Suppressor macrophage treated with lipopolysaccharide for 1 hour (primary cell): ENCODE results near the gene DNAI1.
A peak's percentile ranks its signal among the peaks of the same experiment; 100 is the strongest.
"Not testable (repeated sequence)": the region's sequence is repeated elsewhere in the genome, so short reads cannot be mapped to it uniquely, and the experiment has no call there.

Source experiments
- DNase-seq, 3 donors: peaks; one replicate each; pipeline ENCODE4 v3.0.0-alpha.2; 2020 to 2022

DNAI1 gene

DNA sequence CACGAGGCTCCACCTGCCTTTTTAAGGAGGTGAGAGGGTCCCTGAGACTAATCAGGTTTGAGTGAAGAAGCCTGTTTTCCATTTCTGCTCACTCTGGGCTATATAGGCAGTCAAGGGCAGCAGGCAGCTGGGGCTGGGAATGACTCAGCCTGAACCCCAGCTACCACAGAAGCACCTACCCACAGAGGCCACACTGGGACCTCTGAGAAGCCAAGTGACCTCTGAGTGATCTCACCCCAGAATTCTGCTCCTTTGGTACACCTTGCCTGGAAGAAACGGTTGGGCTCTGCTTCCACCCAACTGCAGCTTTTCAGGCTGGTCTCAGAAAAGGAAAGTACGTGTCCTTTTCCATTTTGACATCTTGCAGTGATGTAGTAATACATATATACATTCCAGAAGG, 7.1 kb upstream of the DNAI1 start:
- peak in 1 of 3 donors; percentile 15 for DNase-seq

DNA sequence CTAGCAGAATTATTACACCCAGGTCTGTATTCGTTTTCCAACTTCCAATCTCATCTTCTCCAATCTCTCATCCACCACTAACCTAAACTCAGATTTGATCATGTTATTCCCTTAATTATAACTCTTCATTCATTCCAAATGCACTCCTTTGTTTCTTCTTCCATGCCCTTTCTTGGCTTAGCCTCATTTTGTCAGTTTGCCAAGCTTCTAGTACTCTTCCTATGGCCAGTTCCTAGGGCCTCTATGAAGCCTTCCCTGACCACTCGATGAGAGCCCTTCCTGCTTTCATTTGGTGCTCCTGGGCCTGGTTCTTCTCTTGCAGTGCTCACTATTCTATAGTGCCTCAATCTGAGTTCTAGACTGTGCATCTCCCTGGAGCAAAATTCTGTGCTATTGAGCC, 6.0 kb upstream of the DNAI1 start:
- no peak for DNase-seq

DNA sequence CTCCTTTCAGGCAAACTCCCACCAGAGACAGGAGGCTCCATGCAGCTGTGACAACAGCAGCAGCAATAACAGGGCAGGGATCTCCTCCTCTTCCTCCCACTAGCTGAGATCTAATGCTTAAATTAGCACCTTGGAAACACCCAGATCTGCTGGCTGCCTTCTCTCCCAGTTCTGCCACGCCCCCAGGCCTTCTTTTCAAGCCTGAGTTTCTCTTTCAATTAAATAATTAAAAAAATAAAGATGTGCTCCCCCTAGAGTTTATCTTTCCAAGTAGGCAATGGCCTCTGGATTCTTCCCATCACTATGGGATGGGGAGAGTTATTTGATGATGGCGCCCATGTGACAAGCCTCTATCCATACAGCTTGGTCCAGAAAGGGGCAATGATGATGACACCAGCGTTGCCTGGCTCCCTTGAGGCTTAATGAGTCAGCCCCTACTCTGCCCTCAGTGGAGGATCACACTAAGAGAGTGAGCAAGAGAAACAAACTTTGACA, 4.0 kb upstream of the DNAI1 start:
- DNase-seq, result peak; percentile 64 to 86 (median 73)

DNA sequence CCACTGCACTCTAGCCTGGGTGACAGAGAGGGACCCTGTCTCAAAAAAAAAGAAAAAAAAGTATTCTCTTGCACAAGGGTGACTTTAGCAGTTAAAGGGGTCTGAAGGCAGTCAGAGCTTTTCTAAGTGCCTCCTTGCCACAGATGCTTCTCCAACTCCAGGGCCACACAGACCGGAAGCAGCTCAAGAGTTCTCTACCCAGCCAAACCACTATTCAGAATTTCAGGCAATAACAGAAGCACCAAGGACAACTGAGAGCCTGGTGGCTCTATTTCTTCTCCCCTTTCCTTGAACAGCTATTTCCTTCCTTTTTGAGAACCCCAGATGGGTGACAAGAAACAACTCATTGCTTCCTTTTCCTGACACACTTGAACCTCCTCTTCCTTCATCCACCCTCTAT, 2.5 kb upstream of the DNAI1 start:
- DNase-seq, result no peak

DNA sequence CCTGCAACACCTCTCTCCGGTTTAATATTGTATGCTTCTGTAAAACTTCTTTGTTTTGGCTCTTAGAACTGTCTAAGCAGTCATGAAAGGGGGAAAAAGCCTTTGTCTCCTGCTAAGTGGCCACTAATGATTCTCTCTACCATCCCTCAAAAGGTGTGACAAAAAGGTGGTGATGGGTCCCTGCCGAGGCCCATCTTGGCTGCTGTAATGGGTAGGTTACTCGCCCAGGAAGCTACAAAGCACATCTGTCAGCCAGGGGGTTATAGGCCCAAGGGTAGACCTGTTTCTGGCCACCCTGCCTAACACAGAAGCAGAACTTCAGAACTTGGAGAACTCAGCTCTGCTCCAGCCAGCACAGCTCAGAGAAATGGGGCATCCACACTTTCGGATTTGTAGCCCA, 1.9 kb upstream of the DNAI1 start:
- no peak for DNase-seq

DNA sequence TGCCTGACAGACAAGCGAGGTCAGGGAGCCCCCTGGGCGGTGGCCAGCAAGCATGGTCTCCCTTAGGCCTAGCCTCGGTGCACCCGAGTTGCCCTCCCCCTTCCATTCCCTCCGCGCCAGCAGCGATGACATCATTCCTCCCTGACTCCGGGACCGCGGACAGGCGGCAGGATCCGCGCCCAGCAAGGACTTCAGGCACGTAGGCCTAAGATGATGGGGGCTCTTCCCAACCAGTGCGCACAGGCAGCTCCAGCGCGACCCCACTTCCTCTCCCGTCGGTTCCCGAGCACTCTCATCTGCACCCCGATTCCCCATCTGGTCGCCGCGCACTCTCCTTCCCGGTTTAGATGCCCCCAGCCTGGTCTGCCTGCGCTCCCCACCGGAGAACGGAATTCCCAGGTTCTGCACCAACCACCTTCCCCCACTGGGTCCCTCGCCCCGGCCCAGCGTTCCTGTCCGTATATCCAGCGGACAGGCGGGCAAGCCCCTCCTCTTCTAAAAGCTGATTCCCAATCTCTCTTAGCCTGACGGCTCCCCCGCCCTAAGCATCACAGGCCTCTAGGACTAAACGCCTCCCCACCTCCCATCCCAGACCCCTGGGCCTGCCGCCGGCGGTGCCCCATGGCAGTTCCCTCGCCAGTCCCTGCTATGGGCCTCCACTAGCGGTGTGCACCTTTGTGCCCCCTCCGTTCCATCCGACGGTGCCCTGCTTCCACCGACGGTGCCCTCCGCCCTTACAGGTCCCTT, 1.2 kb upstream of the DNAI1 start:
- DNase-seq, result peak in 1 of 3 donors; percentile 29

DNA sequence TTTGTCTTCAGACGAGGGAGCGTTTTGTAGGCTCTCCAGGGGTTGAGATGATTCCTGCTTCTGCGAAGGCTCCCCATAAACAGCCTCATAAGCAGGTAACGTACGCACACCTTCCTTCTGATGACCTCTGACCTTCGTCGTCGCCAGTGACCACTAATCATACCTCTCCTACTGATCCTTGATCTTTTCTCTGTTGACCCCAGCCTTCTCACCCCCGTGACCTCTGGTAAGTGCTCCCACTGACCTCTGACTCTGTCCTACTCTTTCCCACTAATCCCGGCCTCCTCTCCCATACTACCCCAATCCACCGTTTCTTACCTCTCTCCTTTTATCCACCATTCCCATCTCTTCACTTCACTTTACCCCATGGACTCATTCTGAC, 345 bp downstream of the DNAI1 start:
- DNase-seq, result no peak

DNA sequence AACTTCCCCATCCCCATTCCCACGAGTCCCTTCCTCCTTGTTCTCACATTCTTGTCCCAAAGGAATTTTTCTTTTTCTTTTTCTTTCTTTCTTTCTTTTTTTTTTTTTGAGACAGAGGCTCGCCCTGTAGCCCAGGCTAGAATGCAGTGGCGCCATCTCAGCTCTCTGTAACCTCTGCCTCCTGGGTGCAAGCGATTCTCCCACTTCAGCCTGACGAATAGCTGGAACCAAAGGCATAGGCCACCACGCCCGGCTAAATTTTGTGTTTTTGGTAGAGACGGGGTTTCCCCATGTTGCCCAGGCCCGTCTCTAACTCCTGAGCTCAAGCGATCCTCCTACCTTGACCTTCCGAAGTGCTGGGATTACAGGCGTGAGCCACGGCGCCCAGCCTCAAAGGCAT, 751 bp downstream of the DNAI1 start:
- no peak for DNase-seq

DNA sequence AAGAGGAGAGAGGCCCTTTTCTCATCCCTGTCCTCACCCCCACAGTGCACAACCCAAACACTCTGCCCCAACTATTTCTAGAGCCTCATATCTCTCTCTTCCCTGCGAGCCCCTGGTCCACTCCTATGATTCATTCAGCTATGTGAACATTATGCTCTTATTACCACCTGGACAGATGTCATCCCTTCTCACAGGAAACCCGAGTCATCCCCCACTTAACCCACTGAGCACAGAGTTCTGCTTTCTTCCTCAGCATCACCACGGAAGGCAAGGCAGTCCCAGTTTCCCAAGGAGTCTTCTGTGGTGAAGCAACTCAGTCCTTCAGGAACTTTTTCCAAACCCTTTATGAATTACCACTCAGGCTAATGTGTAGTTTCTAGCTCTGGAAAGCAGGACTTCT, 1.3 kb downstream of the DNAI1 start:
- DNase-seq, result peak in 1 of 3 donors; percentile 19

DNA sequence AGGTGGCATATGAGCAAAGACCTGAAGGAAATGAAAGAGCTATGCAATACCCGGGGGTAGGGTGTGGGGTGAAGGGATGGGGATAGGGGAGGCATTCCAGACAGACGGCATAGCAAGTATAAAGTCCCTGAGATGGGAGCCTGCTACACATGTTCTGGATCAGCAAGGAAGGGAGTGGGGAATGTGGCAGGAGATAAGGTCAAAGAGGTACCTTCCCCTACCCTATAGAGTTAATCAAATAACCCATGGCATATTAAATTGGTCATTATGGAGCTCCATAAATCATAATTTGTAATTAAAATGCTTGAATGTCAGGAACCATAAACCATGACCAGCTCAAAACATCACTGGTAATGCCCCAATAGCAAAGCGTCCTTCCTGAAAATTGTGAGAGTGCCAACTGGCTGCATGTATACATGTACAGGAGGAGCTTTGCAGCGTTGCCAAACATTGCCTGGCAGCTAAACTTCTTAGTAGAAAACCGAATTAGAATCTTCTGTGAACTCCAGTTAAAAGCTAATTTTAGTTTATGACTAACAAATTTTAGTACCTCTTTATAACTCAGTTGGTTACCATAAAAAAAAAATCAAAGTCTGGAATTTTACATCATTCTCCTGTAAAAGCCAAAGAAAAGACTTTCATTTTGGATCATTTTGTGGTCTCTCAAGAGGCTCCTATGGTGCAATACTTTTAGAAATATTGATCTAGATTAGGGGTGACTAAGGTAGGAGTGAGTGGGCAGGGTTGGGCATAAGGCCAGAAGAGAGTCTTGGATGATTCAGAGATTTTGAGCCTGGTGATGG, 4.7 kb downstream of the DNAI1 start:
- peak; percentile 32 to 58 (median 33) for DNase-seq

DNA sequence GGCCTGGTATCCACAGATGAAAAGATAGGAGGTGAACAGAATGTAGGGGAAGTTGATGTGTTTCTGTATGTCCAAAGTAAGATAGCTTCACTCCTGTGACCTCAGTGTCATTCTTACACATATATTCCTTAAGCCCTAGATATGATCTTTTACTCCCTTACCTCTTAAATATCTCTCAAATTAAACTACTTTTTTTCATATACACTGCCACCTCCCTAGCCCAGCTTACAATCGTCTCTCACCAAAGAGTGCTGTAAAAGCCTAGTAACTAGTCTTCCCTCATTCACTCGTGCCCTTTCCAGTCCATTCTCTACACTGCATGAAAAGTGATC, 5.3 kb downstream of the DNAI1 start:
- DNase-seq, result no peak

DNA sequence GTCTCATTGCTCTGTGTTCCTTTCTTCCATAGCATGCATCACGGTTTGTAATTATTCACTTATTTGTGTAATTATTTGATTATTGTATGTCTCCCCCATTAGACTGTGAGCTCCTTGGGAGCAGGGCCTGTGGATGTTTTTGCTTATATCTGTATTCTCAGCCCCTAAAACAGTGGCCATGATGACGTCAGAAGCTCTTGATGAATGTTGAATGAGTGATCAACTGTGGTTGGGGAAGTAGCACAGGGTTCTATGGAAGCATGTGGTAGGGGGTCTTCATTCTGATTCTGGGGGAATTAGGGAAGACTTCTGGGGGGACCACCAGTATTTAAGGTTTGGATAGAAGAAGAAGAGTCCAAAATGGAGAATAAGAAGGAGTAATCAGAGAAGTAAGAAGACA, 6.0 kb downstream of the DNAI1 start:
- no peak for DNase-seq

DNA sequence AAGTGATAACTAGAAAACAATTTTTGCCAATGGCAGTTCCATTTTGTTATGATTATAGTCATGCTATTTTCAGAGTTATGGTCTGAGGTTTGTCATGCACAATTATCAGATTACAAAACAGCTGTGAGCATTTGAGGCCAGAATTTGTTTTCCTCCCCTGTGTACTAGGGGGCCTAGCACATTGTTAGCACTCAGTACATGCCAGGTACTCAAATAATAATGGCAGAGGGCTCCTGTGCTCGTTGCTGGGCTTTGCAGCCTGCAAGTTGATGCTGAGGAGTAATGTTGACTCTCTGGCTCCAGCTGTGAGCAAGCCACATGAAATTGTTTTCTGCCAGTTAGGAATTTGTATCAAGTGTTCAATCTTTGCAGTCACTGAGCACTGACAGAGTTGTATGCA, 6.9 kb downstream of the DNAI1 start:
- DNase-seq, result no peak

DNA sequence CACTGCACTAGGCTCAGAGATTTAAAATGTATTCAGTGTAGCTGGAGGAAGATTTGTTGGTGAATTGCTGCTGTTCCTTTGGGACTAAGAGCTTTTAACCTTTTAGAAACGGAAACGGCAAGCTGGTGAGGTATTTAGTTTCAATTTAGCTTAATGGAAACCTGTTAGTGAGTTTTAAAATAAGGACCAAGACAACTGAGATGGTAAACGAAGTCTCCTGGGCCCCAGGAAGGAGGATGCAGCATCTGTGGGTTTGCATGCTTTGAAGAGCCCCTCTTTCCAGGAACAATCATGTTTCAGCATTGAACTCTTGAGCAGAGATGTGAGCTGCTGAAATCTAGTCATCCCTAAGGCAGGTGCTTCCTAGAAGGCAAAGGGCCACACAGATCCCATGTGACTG, 16.5 kb downstream of the DNAI1 start:
- DNase-seq, result no peak

DNA sequence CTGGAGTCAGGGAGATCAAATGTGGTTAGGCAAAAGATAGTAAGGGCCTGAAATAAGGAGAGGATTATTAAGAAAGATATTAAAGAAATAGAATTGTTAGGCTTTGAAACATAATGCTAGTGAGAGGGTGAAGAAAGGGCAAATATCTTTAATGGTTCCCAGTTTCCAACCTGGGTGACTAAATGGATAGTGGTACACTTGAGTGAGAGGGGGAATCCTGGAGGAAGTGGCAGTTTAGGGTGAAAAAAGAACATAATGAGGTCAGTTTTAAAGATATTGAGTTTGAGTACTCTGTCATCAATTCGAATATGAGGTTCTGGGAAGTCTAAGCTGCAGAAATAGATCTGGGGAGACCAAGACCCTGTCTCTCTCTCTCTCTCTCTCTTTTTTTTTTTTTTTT, 18.9 kb downstream of the DNAI1 start:
- peak; percentile 18 to 55 (median 52) for DNase-seq

DNA sequence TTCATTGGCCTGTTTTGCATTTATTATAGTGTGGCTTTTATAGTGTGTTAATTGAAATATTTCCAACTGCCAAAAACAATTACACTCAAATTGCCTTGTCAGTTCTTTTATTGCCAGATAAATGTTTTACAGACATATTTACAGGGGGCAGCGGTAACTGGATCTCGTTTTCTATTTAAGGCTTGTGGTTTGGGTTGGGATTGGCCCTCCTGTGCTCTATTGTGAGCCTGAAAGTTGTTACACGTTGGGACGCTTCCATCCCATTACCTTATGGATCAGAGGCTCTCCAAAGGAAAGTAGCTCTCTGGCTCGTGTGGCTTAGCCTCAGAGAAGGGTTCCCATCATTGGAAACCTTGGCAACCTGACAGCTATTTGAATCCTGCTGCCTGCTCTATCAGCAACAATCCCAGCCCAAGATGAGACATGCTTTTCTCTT, 20.8 kb downstream of the DNAI1 start:
- no peak for DNase-seq

DNA sequence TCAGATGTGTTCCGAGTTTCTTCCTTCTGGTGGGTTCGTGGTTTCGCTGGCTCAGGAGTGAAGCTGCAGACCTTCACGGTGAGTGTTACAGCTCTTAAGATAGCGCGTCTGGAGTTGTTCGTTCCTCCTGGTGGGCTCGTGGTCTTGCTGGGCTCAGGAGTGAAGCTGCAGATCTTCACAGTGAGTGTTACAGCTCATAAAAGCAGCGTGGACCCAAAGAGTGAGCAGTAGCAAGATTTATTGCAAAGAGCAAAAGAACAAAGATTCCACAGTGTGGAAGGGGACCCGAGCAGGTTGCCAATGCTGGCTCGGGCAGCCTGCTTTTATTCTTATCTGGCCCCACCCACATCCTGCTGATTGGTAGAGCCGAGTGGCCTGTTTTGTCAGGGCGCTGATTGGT, 23.0 kb downstream of the DNAI1 start:
- not testable (repeated sequence) for DNase-seq

DNA sequence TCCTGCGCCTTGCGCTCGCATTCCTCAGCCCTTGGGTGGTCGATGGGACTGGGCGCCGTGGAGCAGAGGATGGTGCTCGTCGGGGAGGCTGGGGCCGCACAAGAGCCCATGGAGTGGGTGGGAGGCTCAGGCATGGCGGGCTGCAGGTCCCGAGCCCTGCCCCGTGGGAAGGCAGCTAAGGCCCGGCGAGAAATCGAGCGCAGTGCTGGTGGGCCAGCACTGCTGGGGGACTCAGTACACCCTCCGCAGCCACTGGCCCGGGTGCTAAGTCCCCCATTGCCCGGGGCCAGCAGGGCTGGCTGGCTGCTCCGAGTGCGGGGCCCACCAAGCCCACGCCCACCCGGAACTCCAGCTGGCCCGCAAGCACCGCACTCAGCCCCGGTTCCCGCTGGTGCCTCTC, 24.1 kb downstream of the DNAI1 start:
- DNase-seq, result not testable (repeated sequence)

DNA sequence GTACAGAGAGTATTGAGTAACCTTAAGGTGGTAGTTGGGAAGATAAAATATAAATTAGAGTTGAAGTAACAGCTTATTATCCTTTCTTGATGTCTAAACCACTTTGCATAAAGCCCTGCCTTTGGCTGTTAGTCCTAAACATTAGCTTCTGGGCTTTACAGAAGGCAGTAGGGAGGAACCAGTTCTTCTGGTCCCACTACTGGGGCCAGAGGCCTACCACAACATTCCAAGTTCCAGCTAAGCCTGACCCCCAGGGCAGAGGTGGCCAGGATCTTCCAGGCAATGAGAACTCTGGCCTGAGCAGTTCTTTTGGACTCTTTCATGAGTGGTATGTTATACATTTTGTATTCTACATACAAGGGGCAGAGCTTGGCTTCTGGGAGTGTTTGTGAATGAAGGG, 26.1 kb downstream of the DNAI1 start:
- DNase-seq, result no peak

DNA sequence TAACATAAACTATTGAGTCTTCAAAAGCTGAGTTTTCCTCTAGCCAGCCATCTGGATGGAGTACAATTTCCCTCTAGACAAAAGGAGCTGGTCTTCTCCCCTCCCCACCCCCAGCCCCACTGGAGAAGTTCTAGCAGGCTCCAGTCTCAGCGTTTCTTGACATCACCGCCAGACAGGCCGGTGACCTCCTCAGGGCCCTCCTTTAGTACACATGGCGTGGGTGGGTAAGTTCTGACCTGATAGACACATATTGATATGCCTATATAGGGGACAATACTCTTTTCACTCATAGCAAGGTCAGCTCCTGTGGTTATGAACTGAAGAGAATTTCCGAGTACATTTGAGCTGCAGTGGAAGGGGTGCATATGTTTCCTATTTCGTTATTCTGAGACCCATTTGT, 27.2 kb downstream of the DNAI1 start:
- no peak for DNase-seq

DNA sequence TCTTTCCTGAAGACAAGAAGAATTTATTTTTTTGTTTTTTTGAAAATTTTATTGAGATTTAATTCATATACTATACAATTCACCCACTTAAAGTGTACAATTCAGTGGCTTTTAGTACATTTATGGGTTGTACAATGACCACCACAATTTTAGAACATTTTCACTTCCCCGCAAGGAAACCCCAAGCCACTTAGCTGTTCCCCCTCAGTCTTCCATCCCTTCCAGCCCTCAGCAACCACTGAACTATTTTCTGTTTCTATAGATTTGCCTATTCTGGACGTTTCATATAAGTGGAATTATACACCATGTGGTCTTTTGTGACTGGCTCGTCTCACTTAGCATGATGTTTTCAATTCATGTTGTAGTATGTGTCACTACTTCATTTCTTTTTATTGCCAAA, 28.0 kb downstream of the DNAI1 start:
- peak in 2 of 3 donors; percentile 31 to 32 for DNase-seq

DNA sequence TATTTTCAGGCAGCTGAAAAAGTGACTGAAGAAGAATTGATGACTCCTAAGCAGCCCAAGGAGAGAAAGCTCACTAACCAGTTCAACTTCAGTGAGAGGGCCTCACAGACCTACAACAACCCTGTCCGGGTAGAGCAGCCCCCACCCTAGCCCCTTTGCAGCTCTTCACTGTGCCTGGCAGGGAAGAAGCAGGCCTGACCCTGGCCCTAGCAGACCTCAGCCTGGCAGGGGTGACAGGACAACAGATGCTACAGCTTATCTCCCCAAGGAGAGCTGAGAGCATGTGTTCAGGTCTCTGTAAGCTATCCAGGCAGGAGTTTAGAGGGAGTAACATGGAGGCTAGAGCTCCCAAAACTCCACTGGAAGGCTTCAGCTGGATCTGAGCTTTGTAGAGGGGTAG, 31.8 kb downstream of the DNAI1 start:
- DNase-seq, result no peak

DNA sequence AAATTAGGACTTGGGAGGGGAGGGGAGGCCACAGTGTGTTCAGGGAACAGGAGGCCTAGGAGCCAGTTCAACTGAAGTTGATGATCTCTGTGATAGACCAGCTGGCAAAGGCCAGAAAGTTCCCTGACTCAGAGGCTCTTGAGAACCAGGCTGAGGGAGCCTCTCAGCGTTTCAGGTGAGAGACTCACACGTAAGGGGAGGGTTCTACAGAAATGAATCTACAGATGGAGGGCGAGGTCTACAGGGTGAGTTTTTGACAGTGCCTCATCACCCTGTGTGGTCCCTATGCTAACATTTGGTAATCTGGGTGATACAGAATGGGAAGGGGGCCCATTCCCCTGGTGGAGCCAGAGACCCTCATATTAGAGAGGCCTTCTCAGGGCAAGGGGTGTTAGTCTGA, 32.2 kb downstream of the DNAI1 start:
- no peak for DNase-seq

DNA sequence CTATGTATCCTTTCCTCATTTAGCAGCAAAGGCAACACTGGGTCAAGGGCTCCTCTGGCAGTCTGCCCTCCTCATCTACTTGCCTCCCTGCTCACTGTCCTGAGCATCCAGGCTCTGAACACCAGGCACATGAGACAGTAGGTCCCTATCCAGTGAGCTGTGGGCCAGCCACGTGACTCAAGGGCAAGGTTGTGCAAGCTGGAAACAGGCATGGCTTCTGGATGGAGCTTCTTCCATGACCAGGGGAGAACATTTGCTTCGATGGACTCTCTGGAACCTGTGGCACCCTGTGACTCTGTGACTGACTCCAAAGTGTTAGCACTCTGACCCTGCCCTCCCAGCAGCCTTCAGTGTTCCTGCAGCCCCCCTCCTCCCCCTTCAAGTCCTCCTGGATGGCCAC, 33.0 kb downstream of the DNAI1 start:
- no peak for DNase-seq

DNA sequence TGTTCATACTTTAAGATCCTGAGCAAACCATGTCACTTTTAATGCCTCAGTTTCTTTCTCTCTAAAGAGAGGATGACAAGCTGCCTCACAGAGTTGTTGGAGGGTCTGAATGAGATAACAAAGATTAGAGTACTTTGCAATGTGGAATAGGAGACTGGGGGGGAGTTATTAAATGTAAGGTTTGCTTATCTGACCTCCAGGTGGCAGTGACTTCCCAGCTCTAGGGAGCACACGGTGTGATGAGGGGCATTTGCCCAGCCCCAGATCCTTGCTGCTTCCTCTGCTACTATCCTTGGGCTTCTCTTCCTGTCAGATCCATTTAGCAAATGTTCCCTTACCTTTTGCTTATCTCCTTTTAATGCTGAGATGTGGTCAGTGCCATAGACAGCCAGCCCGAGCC, 33.4 kb downstream of the DNAI1 start:
- DNase-seq, result no peak
